SK-N-SH (cell line): Measurements from ENCODE around the gene ZSCAN10. TPM values are rescaled to one million over a fixed set of nuclear protein-coding genes. Genes with fewer than 3 reads are reported as not detected.

Experiments
- CTCF ChIA-PET: fragments of 300-600, 350-600 bp; formaldehyde crosslinking; extraction: SDS; loops from one replicate; lab custom pipeline; 2021; lab: Yijun Ruan, JAX
- POLR2A ChIA-PET: fragments of 350-600 bp; sonication (Branson Sonifier 250); formaldehyde crosslinking; extraction: SDS; loops from one replicate; lab custom pipeline; 2020; ENCODE audit warnings: antibody characterized with exemption, inconsistent platforms; lab: Yijun Ruan, JAX
- DNase-seq: peaks from one replicate; pipeline ENCODE4 v3.0.0; 2012
- H2AFZ ChIP-seq: fragments of 200-600 bp; sonication (generic); 2 replicates; pipeline ENCODE4 v1.8.1; 2016; ENCODE audit warnings: antibody characterized with exemption, mild to moderate bottlenecking, low read depth
- H3F3A ChIP-seq: fragments of 200-600 bp; sonication (generic); replicated peaks from 2 replicates; pipeline ENCODE3; 2016; ENCODE audit warnings: antibody characterized with exemption, mild to moderate bottlenecking; ENCODE audit not compliant: insufficient read depth
- H3K27ac ChIP-seq, 2 experiments: fragments of 200-500 bp in 1 of 2; fragments of 200-600 bp in 1 of 2; sonication (Bioruptor generic) in 1 of 2; sonication (generic), shearing (Covaris generic) in 1 of 2; 2 replicates each; pipeline versions ENCODE4 v1.5.1 to v1.6.1; 2014 to 2016; ENCODE audit warnings: low read depth in 2 of 2, inconsistent platforms in 1 of 2, low read length in 1 of 2, mild to moderate bottlenecking in 1 of 2, mixed read lengths in 1 of 2
- H3K27me3 ChIP-seq: fragments of 200-600 bp; sonication (generic), shearing (Covaris generic); 2 replicates; pipeline ENCODE4 v1.6.1; 2016; ENCODE audit warnings: mixed run types; ENCODE audit not compliant: insufficient read depth
- H3K36me3 ChIP-seq, 2 experiments: fragments of 200-500 bp in 1 of 2; fragments of 200-600 bp in 1 of 2; sonication (Bioruptor generic) in 1 of 2; sonication (generic) in 1 of 2; replicated peaks in 1 of 2; 2 replicates each; pipeline versions ENCODE3 to v1.5.1; 2014 to 2016; ENCODE audit warnings: low read length in 1 of 2, mild to moderate bottlenecking in 1 of 2; ENCODE audit not compliant: insufficient read depth in 2 of 2, control insufficient read depth in 1 of 2
- H3K4me1 ChIP-seq, 2 experiments: fragments of 200-500 bp in 1 of 2; fragments of 200-600 bp in 1 of 2; sonication (Bioruptor generic) in 1 of 2; sonication (generic), shearing (Covaris generic) in 1 of 2; 2 replicates each; pipeline versions ENCODE4 v1.5.1 to v1.6.1; 2014 to 2016; ENCODE audit warnings: low read depth in 1 of 2, low read length in 1 of 2, mixed run types in 1 of 2; ENCODE audit not compliant: insufficient read depth in 2 of 2, control insufficient read depth in 1 of 2
- H3K4me2 ChIP-seq: fragments of 200-600 bp; sonication (generic), shearing (Covaris generic); 2 replicates; pipeline ENCODE4 v1.6.1; 2017; ENCODE audit warnings: mixed run types
- H3K4me3 ChIP-seq, 2 experiments: fragments of 200-500 bp in 1 of 2; fragments of 200-600 bp in 1 of 2; sonication (Bioruptor generic) in 1 of 2; sonication (generic), shearing (Covaris generic) in 1 of 2; 2 replicates each; pipeline versions ENCODE4 v1.5.1 to v1.8.1; 2014 to 2016; ENCODE audit warnings: low read depth in 2 of 2, inconsistent platforms in 1 of 2, low read length in 1 of 2, mild to moderate bottlenecking in 1 of 2, mixed read lengths in 1 of 2, moderate library complexity in 1 of 2
- H3K79me2 ChIP-seq: fragments of 200-600 bp; sonication (generic); 2 replicates; pipeline ENCODE4 v1.8.1; 2017; ENCODE audit warnings: mild to moderate bottlenecking; ENCODE audit not compliant: insufficient read depth
- H3K9ac ChIP-seq: fragments of 200-600 bp; sonication (generic); 2 replicates; pipeline ENCODE4 v1.6.1; 2017; ENCODE audit warnings: mixed run types
- H3K9me2 ChIP-seq: fragments of 200-600 bp; sonication (generic); 2 replicates; pipeline ENCODE4 v1.6.1; 2017; ENCODE audit warnings: mixed run types
- H3K9me3 ChIP-seq: fragments of 200-600 bp; sonication (generic); 2 replicates; pipeline ENCODE4 v1.6.1; 2017; ENCODE audit warnings: mixed run types, mild to moderate bottlenecking, moderate library complexity
- H4K20me1 ChIP-seq: fragments of 200-600 bp; sonication (generic); 2 replicates; pipeline ENCODE4 v1.6.1; 2017; ENCODE audit warnings: mild to moderate bottlenecking, mixed run types; ENCODE audit not compliant: insufficient read depth
- CHD2 ChIP-seq: fragments of 150-350 bp; IDR thresholded peaks from 2 replicates; pipeline ENCODE4 v1.6.1; 2018; ENCODE audit warnings: low read length; ENCODE audit not compliant: partially characterized antibody
- CTCF ChIP-seq: fragments of 200-600 bp; sonication (generic); IDR thresholded peaks from 2 replicates; pipeline ENCODE4 v1.6.1; 2017; ENCODE audit warnings: antibody characterized with exemption, mild to moderate bottlenecking, moderate library complexity
- EP300 ChIP-seq, 2 experiments: IDR thresholded peaks; 2 replicates each; pipeline versions ENCODE4 v1.4.0 to v1.6.1; 2012; ENCODE audit warnings: borderline replicate concordance in 1 of 2, low read depth in 1 of 2, low read length in 1 of 2
- EZH2phosphoT487 ChIP-seq: fragments of 200-600 bp; sonication (generic); IDR thresholded peaks from 2 replicates; pipeline ENCODE4 v1.6.1; 2017; ENCODE audit warnings: low read depth, mixed run types, mild to moderate bottlenecking, antibody characterized with exemption, moderate library complexity, borderline replicate concordance
- GABPA ChIP-seq: IDR thresholded peaks from 2 replicates; pipeline ENCODE4 v1.4.0; 2012; ENCODE audit warnings: low read depth, mild to moderate bottlenecking
- GATA2 ChIP-seq: sonication (generic); formaldehyde crosslinking; IDR thresholded peaks from 2 replicates; pipeline ENCODE4 v1.5.0; 2020; ENCODE audit warnings: mild to moderate bottlenecking, missing genetic modification reagents
- IRF3 ChIP-seq: fragments of 150-350 bp; IDR thresholded peaks from 2 replicates; pipeline ENCODE4 v1.6.1; 2016; ENCODE audit warnings: mild to moderate bottlenecking, low read depth, low read length
- MEF2A ChIP-seq: IDR thresholded peaks from 2 replicates; pipeline ENCODE4 v1.4.0; 2012; ENCODE audit warnings: low read depth, borderline replicate concordance
- NRF1 ChIP-seq: IDR thresholded peaks from 2 replicates; pipeline ENCODE4 v1.6.1; 2012; ENCODE audit warnings: low read depth, mild to moderate bottlenecking, low read length
- PBX3 ChIP-seq: IDR thresholded peaks from 2 replicates; pipeline ENCODE4; 2012
- RCOR1 ChIP-seq: fragments of 150-350 bp; IDR thresholded peaks from 2 replicates; pipeline ENCODE4 v1.6.1; 2017; ENCODE audit warnings: antibody characterized with exemption, low read length
- RFX5 ChIP-seq: IDR thresholded peaks from 2 replicates; pipeline ENCODE4 v1.6.1; 2012; ENCODE audit warnings: mild to moderate bottlenecking, improper control_type of control experiment, low read length
- RXRA ChIP-seq: IDR thresholded peaks from 2 replicates; pipeline ENCODE4 v1.4.0; 2012; ENCODE audit warnings: low read depth, mild to moderate bottlenecking, borderline replicate concordance
- SIN3A ChIP-seq: IDR thresholded peaks from 2 replicates; pipeline ENCODE4 v1.6.1; 2012; ENCODE audit warnings: low read depth, mild to moderate bottlenecking, low read length, moderate library complexity, borderline replicate concordance
- SMC3 ChIP-seq: IDR thresholded peaks from 2 replicates; pipeline ENCODE4 v1.6.1; 2012; ENCODE audit warnings: low read depth, low read length, improper control_type of control experiment
- YY1 ChIP-seq: IDR thresholded peaks from 2 replicates; pipeline ENCODE4 v1.4.0; 2012; ENCODE audit warnings: low read depth, mild to moderate bottlenecking
- WGBS: methylation state at CpG from one replicate; pipeline ENCODE4 v1.1.6; 2017; ENCODE audit warnings: low lambda C conversion rate; 5-methylcytosine and 5-hydroxymethylcytosine counted together
- polyA plus RNA-seq, 3 experiments: library from polyadenylated mRNA; depleted of rRNA; stranded (reverse); fragments of >200 nt; gene quantifications; 2 replicates each; pipeline ENCODE4 v1.2.3, GENCODE V29; 2012

Gene ZSCAN10
- polyA plus RNA-seq, 1 of the 3 experiments (the other 2 are of a cell fraction), result 0.05 TPM

GRCh38 chr16:3147757-3148104 is 48.6 kb upstream of the ZSCAN10 start:
- CTCF ChIA-PET, result interaction anchor here (1.3 to 5.7 kb wide), 7 partner anchors 10 to 127 kb away, joined by 3 to 62 read pairs (median 23); partner anchors contain the start of gene ZNF213
- Histone ChIP-seq H3K9ac (no peak overlapping the region), H3K4me1 (peaks cover 0 to 13% of the 10 kb centered on the region in 2 experiments; a peak in 1 of 4 replicates), H3K4me2 (no peak overlapping the region), H4K20me1 (peaks cover 3% of the 10 kb centered on the region; the same call in 1 of the 2 replicates), H3K79me2 (no peaks in the 10 kb centered on the region), H3K27me3 (no peaks in the 10 kb centered on the region), H3K4me3 (no peak overlapping the region), H3F3A (peaks cover 29% of the 10 kb centered on the region), H3K27ac (no peak overlapping the region), H2AFZ (no peak overlapping the region), H3K9me2 (no peaks in the 10 kb centered on the region)
- 94% methylated on average over 4 of the region's 5 CpGs for WGBS
- DNase-seq, result no peak
- POLR2A ChIA-PET, result interaction anchor here (1.4 kb wide), 1 partner anchor 13 kb away, joined by 4 read pairs; the partner anchor contains the start of gene ZNF213
- TF ChIP-seq RFX5 (no peak), MEF2A (no peak), CHD2 (no peak), GABPA (no peak), CTCF (no peak), RXRA (no peak), EP300 (IDR thresholded peaks at IDR 0.05; ENCODE audit: borderline replicate concordance in 1 of 2, low read depth in 1 of 2, low read length in 1 of 2) (no peak), IRF3 (no peak), YY1 (no peak), GATA2 (CRISPR knock-in tag) (no peak), SIN3A (no peak), NRF1 (no peak), PBX3 (no peak), EZH2phosphoT487 (no peak), RCOR1 (no peak), SMC3 (no peak)
- TF ChIP-seq, all 33 proteins: peak for 0
- Histone ChIP-seq H3K36me3 (peaks cover 0 to 1% of the 10 kb centered on the region in 2 experiments), H3K9me3 (no peaks in the 10 kb centered on the region)
